Measurements from ENCODE around the gene CFAP91. TPM values are rescaled to one million over a fixed set of nuclear protein-coding genes. Genes with fewer than 3 reads are reported as not detected.

The CFAP91 gene
- total and polyA plus RNA-seq, 4 donors = 8.8 to 18.3 (median 14.3) TPM

GRCh38 chr3:119700269-119700919 lies 2.4 kb upstream of the CFAP91 start:
- Histone ChIP-seq H3K27me3 (ENCODE audit: control insufficient read depth, insufficient read depth, low read length) (no peaks in the 10 kb centered on the region), H3K36me3 (ENCODE audit: control insufficient read depth, insufficient read depth, low read length) (no peaks in the 10 kb centered on the region), H3K4me1 (ENCODE audit: control insufficient read depth, insufficient read depth, low read length) (peaks cover 10% of the 10 kb centered on the region), H3K27ac (ENCODE audit: low read depth, low read length) (no peak overlapping the region), H3K4me3 (ENCODE audit: low read depth, low read length) (no peak overlapping the region), H3K9me3 (ENCODE audit: control insufficient read depth, insufficient read depth, low read length) (no peaks in the 10 kb centered on the region)
- 86% methylated on average over 1 of the region's 4 CpGs for WGBS (ENCODE audit: insufficient coverage)
- DNase-seq (ENCODE audit: low read depth in 4 of 6, low spot score in 6 of 6) = no peak

GRCh38 chr3:119700920-119701734 lies 1.7 kb upstream of the CFAP91 start:
- Histone ChIP-seq H3K27ac (ENCODE audit: low read depth, low read length) (no peak overlapping the region), H3K36me3 (ENCODE audit: control insufficient read depth, insufficient read depth, low read length) (no peaks in the 10 kb centered on the region), H3K9me3 (ENCODE audit: control insufficient read depth, insufficient read depth, low read length) (no peaks in the 10 kb centered on the region), H3K4me3 (ENCODE audit: low read depth, low read length) (no peak overlapping the region), H3K4me1 (ENCODE audit: control insufficient read depth, insufficient read depth, low read length) (peaks cover 10% of the 10 kb centered on the region), H3K27me3 (ENCODE audit: control insufficient read depth, insufficient read depth, low read length) (no peaks in the 10 kb centered on the region)
- WGBS (ENCODE audit: insufficient coverage) = 91% methylated on average over 13 of the region's 22 CpGs
- DNase-seq (ENCODE audit: low read depth in 4 of 6, low spot score in 6 of 6) = no peak

GRCh38 chr3:119703820-119704531 lies 1.2 kb downstream of the CFAP91 start:
- Histone ChIP-seq H3K4me1 (ENCODE audit: control insufficient read depth, insufficient read depth, low read length) (peaks cover 10% of the 10 kb centered on the region), H3K4me3 (ENCODE audit: low read depth, low read length) (peak overlapping the region; percentile 75), H3K27me3 (ENCODE audit: control insufficient read depth, insufficient read depth, low read length) (no peaks in the 10 kb centered on the region), H3K27ac (ENCODE audit: low read depth, low read length) (no peak overlapping the region), H3K9me3 (ENCODE audit: control insufficient read depth, insufficient read depth, low read length) (no peaks in the 10 kb centered on the region), H3K36me3 (ENCODE audit: control insufficient read depth, insufficient read depth, low read length) (no peaks in the 10 kb centered on the region)
- DNase-seq (ENCODE audit: low read depth in 4 of 6, low spot score in 6 of 6) = peak in 2 of 6 donors; percentile 4 to 5
- WGBS (ENCODE audit: insufficient coverage) = no CpG with 5 or more reads among the region's 8 CpGs

GRCh38 chr3:119715105-119715504 lies 12.3 kb downstream of the CFAP91 start:
- Histone ChIP-seq H3K4me1 (ENCODE audit: control insufficient read depth, insufficient read depth, low read length) (no peaks in the 10 kb centered on the region), H3K4me3 (ENCODE audit: low read depth, low read length) (no peak overlapping the region)
- WGBS (ENCODE audit: insufficient coverage) = no CpG with 5 or more reads among the region's 2 CpGs

GRCh38 chr3:119716998-119717397 lies 14.2 kb downstream of the CFAP91 start:
- Histone ChIP-seq H3K9me3 (ENCODE audit: control insufficient read depth, insufficient read depth, low read length) (no peaks in the 10 kb centered on the region), H3K4me1 (ENCODE audit: control insufficient read depth, insufficient read depth, low read length) (no peaks in the 10 kb centered on the region), H3K36me3 (ENCODE audit: control insufficient read depth, insufficient read depth, low read length) (no peaks in the 10 kb centered on the region), H3K27ac (ENCODE audit: low read depth, low read length) (no peak overlapping the region), H3K4me3 (ENCODE audit: low read depth, low read length) (no peak overlapping the region), H3K27me3 (ENCODE audit: control insufficient read depth, insufficient read depth, low read length) (no peaks in the 10 kb centered on the region)
- 92% methylated on average over 1 of the region's 3 CpGs for WGBS (ENCODE audit: insufficient coverage)
- no peak for DNase-seq (ENCODE audit: low read depth in 4 of 6, low spot score in 6 of 6)

More at GRCh38 chr3:119715105-119715504, 12.3 kb downstream of the CFAP91 start:
- no peak for DNase-seq (ENCODE audit: low read depth in 4 of 6, low spot score in 6 of 6)
- no peak overlapping the region for H3K27ac ChIP-seq (ENCODE audit: low read depth, low read length)
- peaks cover 2% of the 10 kb centered on the region for H3K36me3 ChIP-seq (ENCODE audit: control insufficient read depth, insufficient read depth, low read length)
- H3K9me3 ChIP-seq (ENCODE audit: control insufficient read depth, insufficient read depth, low read length) = no peaks in the 10 kb centered on the region
- H3K27me3 ChIP-seq (ENCODE audit: control insufficient read depth, insufficient read depth, low read length) = no peaks in the 10 kb centered on the region

- Histone ChIP-seq H3K27ac (ENCODE audit: low read depth, low read length) (no peak overlapping the region), H3K27me3 (ENCODE audit: control insufficient read depth, insufficient read depth, low read length) (no peaks in the 10 kb centered on the region), H3K36me3 (ENCODE audit: control insufficient read depth, insufficient read depth, low read length) (no peaks in the 10 kb centered on the region), H3K9me3 (ENCODE audit: control insufficient read depth, insufficient read depth, low read length) (no peaks in the 10 kb centered on the region), H3K4me3 (ENCODE audit: low read depth, low read length) (no peak overlapping the region), H3K4me1 (ENCODE audit: control insufficient read depth, insufficient read depth, low read length) (no peaks in the 10 kb centered on the region)
- no peak for DNase-seq (ENCODE audit: low read depth in 4 of 6, low spot score in 6 of 6)
- 95% methylated on average over 3 of the region's 5 CpGs for WGBS (ENCODE audit: insufficient coverage)
These were observed 14.7 kb downstream of the CFAP91 start for GRCh38 chr3:119717520-119717919.

GRCh38 chr3:119723022-119723421 lies 20.2 kb downstream of the CFAP91 start:
- Histone ChIP-seq H3K27me3 (ENCODE audit: control insufficient read depth, insufficient read depth, low read length) (no peaks in the 10 kb centered on the region), H3K27ac (ENCODE audit: low read depth, low read length) (no peak overlapping the region), H3K9me3 (ENCODE audit: control insufficient read depth, insufficient read depth, low read length) (no peaks in the 10 kb centered on the region), H3K4me3 (ENCODE audit: low read depth, low read length) (no peak overlapping the region), H3K36me3 (ENCODE audit: control insufficient read depth, insufficient read depth, low read length) (no peaks in the 10 kb centered on the region), H3K4me1 (ENCODE audit: control insufficient read depth, insufficient read depth, low read length) (no peaks in the 10 kb centered on the region)
- 71% methylated on average over 1 of the region's 2 CpGs for WGBS (ENCODE audit: insufficient coverage)
- DNase-seq (ENCODE audit: low read depth in 4 of 6, low spot score in 6 of 6) = no peak

- no CpG with 5 or more reads among the region's 2 CpGs for WGBS (ENCODE audit: insufficient coverage)
- peaks cover 3% of the 10 kb centered on the region for H3K36me3 ChIP-seq (ENCODE audit: control insufficient read depth, insufficient read depth, low read length)
- no peak overlapping the region for H3K4me3 ChIP-seq (ENCODE audit: low read depth, low read length)
- no peak for DNase-seq (ENCODE audit: low read depth in 4 of 6, low spot score in 6 of 6)
- no peaks in the 10 kb centered on the region for H3K27me3 ChIP-seq (ENCODE audit: control insufficient read depth, insufficient read depth, low read length)
- no peaks in the 10 kb centered on the region for H3K4me1 ChIP-seq (ENCODE audit: control insufficient read depth, insufficient read depth, low read length)
- no peaks in the 10 kb centered on the region for H3K9me3 ChIP-seq (ENCODE audit: control insufficient read depth, insufficient read depth, low read length)
- H3K27ac ChIP-seq (ENCODE audit: low read depth, low read length) = no peak overlapping the region
These were observed 24.1 kb downstream of the CFAP91 start for GRCh38 chr3:119726909-119727308.

GRCh38 chr3:119729996-119730395 lies 27.2 kb downstream of the CFAP91 start:
- H3K36me3 ChIP-seq (ENCODE audit: control insufficient read depth, insufficient read depth, low read length) = peaks cover 3% of the 10 kb centered on the region
- no peaks in the 10 kb centered on the region for H3K27me3 ChIP-seq (ENCODE audit: control insufficient read depth, insufficient read depth, low read length)
- no peak overlapping the region for H3K4me3 ChIP-seq (ENCODE audit: low read depth, low read length)
- no peaks in the 10 kb centered on the region for H3K4me1 ChIP-seq (ENCODE audit: control insufficient read depth, insufficient read depth, low read length)
- H3K9me3 ChIP-seq (ENCODE audit: control insufficient read depth, insufficient read depth, low read length) = no peaks in the 10 kb centered on the region
- no peak overlapping the region for H3K27ac ChIP-seq (ENCODE audit: low read depth, low read length)
- WGBS (ENCODE audit: insufficient coverage) = 73% methylated on average over 5 of the region's 6 CpGs
- DNase-seq (ENCODE audit: low read depth in 4 of 6, low spot score in 6 of 6) = peak in 3 of 6 donors; percentile 9 to 74 (median 49)

Data from spinal cord (tissue), 10 donors.